GM18858 (cell line): ENCODE data around the gene KRT78.

Source experiments
- ATAC-seq: cut with Tn5 transposase; IDR thresholded peaks from one replicate; pipeline ENCODE4 v1.9.1; 2021; ENCODE audit not compliant: unreplicated experiment

Gene KRT78

DNA sequence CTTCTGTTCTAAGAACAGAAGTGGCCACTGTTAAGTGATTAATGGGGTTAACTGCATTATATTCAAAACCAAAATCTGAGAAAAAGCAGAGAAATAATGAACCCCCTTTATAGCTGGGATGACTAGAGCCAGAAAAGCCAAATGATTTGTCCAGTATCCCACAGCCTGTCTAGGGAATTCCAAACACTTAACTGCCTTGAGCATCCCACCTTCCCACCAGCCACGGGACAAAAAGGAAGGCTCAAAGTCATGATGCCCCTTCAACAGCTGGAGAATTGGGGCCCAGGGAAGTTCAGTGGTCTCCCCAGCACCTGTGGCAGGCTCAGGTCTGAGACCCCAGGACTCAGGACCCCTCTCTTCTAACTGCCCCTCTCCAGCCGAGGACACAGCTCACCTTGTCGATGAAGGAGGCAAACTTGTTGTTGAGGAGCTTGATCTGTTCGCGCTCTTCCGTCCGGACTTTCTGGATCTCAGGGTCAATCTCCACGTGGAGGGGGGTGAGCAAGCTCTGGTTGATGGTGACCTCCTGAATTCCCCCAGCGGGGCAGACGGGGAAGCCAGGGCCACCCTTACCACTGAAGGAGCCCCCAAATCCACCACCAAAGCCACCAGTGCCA, 35.5 kb downstream of the KRT78 start:
- no peak for ATAC-seq

DNA sequence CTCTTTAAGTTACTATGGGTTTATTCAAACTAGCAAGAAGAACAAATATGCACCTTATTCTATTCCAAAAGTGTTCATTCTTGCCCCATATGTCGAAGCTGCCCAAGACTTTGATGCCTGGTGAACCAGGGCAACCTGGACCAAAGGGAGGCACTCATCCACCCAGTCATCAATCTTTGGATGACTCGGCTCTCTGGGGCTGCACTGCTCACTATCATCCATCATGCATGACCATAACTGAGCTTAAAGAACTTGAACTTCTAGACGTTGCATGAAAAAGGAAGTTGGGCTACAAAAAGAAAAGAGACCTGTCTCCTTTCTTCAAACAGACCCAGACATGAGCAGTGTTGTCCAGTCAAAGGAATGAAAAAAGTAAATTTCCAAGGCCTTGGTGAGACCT, 36.0 kb downstream of the KRT78 start:
- ATAC-seq = no peak

DNA sequence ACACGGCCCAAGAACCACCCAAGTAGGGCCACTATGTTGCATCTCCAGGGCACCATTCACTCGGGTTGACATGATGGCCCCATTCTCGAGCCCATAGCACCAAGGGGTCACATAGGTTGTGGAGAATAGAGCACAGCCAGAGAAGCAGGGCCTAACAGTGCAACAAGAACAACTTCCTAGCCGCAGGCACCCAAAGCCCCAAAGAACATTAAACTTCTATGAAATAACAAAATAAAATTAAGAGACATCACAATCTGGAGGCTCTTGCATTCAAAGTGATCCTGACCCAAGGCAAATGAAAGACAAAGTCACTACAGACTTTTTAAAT, 36.8 kb downstream of the KRT78 start:
- ATAC-seq = no peak

DNA sequence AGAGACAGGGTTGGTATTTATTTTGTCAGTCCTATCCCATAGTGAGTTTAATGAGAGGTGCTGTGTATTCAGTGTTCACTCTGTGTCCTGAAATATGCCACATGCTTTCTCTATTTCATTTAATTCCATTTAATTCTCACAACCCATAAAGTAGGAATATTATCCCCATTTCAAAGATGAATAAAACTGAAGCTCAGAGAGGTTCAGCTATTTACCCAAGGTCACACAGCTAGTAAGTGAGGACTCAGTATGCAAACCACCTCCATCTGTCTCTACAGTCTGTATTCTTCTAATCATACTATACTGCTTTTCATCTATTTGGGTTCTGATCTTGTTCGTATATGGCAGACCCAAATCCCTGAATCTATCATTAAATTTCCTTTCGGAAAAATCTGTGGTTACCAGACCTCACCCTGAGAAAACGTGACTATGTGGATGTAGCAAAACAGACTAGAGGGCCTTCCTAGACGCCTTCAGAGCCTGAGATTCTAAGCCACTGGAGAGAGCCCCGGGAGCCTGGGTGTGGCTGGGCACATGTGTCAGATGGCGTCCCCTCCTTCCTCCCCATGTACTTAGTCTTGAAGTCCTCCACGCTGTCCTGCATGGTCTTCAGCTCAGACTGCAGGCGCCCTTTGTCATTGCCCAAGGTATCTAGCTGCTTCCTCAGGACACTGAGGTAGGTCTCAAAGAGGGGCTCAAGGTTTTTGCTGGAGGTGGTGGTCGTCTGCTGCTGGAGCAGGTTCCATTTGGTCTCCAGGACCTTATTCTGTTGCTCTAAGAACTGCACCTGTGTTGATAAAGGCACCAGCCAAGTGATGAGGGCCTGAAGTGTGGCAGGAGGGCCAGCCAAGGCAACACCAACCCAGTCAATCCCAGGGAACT, 37.4 kb downstream of the KRT78 start:
- no peak for ATAC-seq

DNA sequence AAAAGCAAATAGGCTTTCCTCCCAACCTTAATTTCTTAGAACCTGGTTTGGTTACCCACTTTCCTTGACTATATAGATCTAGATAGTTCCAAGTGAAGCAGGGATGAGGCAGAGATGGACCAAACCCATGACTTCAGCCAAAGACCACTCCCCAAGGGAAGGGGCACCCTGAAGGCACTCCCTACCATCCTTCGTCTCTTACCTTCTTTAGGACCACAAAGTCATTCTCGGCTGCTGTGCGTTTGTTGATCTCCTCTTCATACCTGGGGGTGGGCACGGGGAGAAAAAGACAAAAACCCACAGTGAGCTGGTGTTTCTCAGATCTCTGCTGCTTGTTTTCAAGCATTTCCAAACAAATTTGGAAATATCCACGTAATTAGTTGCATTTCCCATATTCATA, 38.2 kb downstream of the KRT78 start:
- ATAC-seq = no peak

DNA sequence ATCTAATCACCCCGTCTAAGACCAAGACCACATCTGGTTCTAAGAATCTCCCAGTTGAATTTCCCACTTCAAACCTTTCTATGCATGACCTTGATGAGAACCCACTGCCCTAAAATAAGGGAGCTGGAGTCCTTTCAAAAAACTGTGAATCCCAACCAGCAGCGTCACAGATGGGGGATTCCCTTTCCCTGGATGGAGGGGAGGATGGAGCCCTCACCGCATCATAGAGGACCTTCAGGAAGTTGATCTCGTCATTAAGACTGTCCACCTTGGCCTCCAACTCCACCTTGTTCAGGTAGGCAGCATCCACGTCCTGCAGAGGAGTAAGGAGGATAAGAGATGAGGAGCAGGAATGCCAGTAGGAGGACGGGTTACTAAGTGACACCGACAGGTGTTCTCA, 39.6 kb downstream of the KRT78 start:
- no peak for ATAC-seq

DNA sequence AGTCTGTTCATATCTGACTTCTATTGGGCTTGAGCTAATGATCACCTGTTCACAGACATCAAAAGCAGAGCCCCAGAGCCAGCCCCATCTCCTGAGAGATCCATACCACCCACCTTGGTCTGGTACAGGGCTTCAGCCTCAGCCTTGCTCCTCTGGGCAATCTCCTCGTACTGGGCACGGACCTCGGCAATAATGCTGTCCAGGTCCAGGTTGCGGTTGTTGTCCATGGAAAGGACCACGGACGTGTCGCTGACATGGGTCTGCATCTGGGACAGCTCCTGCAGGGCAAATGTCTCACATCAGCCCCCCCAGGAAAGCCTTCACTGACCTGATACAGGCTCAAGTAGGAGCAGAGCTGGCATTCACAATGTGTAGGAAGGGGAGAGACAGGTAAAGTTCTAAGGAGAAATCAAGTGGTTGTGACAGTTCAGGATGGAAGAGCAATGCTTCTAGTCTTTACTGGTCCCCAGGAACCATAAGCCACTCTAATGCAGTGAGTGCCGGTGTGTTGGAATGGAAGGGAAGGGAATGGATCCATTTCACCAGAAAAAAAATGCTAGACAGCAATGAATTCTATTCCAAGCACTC, 40.1 kb downstream of the KRT78 start:
- no peak for ATAC-seq

DNA sequence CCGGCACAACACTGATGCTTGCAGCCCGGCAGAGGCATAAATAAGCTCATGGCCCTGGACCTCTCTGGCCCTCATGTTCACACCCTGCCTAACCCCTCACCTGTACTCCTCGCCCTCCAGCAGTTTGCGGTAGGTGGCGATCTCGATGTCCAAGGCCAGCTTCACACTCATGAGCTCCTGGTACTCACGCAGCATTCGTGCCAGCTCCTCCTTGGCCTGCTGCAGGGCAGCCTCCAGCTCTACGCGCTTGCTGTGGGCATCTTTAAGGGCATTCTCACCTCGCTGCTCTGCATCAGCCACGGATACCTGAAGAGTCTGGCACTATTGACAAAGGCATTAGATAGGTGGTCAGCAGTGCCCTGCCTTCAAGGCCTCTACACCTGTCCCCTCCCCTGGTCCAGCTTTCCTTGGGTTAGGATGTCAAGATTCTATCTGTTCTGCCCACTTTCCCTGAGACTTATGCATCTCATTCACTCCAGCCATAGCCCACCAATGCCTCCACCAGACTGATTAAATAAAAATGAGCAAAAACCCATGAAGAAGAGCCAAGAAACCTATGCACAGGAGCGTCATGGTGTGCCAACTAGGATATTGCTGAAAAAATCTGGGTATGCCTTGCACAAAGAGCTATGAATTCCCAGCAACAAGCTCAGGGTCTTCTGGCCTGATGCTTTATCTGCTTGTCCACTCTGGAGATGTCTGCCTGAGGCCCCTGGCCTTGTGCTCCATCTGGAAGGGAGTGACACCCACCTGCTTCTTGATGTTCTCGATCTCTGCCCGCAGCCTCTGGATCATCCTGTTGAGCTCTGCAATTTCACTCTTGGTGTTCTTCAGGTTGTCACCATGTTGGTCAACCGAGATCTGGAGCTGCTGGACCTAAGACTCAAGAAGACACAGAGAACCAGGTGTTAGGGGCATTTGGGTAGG, 41.0 kb downstream of the KRT78 start:
- ATAC-seq = no peak

DNA sequence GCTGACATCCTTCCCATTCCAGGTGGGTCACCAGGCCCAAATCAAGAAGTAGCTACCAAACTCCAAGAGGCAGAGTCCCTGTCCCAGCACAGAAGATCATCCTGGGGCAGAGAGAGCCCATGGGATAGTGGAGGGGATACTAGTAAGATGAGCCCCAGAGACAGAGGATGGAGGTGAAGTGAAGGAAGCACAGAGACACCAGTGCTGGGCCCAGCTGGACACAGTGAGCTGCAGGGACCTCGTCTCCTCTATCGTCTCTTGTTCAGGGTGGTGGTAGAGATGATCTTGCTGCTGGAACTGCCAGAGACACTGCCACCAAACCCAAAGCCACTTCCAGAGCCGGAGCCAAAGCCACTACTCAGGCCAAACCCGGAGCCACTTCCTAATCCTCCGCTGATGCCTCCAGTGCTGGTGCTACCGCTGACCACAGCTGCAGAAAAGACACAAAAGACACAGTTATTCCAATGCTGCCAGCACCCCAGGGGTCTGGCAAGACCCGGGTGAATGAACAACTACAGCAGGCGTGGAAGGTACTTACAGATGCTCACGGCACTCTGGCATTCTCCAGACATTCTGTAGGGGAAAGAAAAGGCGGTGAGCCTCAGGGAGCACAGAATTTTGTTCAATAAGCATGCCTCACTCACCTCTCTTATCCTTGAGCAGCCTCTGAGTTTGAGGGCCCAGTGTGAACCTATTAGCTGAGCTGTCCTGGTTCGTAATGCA, 41.8 kb downstream of the KRT78 start:
- ATAC-seq = no peak

DNA sequence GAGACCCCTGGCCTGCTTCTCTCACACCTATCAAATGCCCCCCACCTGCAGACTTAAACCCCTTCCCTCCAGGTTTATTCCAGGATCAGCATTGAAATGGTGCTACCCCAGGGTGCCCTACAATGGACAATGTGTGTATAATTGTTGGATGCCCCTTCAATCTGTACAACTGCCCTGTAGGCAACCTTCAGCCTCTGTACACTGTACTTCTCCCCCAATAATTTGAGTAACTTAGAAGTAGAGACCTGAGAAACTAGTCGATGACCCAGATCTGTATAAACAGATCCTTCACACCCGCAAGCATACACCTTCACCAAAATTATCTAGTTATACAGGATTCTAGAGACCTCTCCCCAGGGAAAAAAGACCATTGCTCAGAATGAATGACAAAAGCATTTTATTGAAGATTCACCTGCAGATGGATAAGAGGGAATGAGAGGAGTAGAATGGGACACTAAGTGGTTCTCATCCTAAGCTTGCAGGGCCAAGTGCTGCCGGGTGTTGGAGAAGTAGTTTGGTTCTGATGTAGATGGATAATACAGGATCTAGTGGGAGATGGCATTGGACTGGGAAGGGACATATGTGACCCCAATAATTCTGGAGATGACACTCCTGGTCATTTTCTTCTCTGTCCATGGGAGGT, 42.5 kb downstream of the KRT78 start:
- no peak for ATAC-seq

DNA sequence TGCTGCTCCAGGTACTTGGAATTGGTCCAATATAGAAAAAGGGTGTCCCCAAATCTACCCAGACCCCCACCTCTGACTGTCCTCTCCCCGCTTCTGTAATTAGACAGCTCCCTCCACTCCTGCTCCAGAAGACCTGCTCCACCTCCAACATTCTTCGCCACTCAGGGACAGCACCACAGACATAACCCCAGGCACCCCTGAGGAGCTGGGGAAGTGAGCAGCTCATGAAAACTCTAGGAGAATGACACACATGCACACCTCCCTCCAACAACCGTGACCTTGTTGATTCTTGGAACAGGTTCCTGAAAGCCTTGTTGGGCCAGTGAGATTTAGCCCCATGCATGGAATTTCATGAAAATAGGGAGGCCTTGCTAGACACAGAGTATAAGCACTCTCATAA, 43.1 kb downstream of the KRT78 start:
- ATAC-seq = no peak

DNA sequence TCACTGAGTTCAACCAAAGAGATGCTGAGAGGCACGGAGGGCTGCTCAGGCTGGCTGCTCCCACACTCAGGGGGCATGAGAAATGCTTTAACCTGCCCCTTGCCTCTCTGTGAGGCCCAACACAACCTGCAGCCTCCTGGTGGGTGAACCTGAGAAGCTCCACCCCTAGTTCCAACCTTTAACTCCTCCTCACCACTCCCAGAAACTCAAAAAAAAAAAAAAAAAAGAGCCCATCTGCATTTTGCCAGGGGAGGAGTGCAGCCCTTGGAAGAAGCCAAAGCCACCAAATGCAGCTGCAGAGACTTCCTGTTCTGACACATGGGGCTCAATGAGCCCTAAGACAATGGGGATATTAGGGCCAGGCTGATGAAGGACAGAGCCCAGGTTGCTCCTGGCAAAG, 43.8 kb downstream of the KRT78 start:
- no peak for ATAC-seq

DNA sequence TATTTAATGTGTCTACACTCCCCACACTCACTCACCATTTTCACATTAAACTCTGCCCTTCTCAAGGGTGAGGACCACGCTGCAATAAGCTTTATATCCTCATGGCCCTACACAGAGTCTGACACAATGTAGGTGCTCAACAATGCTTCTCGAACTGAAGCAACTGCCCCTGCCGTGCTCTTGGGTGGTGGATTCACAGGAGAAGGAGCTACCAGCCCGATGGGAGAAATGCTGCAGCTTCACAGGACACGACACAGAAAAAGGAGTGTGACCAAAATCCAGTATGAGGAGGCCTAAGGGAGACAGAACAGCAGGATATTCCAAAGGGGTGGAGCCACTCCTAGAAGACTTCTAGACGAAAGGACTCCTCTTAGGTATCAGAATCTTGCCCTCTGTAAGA, 46.4 kb downstream of the KRT78 start:
- ATAC-seq = no peak

DNA sequence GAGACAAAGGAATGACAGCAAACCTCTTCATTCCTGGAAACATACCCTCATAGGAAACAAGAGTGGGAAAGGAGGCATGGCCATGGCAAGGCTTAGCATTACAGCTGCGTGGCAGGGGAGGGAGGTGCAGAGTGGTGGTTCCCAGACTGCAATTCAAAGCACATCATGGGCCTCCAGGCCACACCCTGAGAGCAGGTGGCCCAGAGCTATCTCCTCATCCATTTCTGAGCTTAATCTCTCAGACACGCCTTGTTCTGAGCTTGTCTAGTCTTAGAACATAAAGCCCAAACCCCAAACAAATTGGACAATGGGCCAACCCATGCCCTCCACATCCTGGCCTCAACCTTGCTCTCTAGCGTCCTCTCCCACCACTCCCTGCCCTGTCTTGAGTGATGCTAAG, 47.0 kb downstream of the KRT78 start:
- ATAC-seq = no peak

DNA sequence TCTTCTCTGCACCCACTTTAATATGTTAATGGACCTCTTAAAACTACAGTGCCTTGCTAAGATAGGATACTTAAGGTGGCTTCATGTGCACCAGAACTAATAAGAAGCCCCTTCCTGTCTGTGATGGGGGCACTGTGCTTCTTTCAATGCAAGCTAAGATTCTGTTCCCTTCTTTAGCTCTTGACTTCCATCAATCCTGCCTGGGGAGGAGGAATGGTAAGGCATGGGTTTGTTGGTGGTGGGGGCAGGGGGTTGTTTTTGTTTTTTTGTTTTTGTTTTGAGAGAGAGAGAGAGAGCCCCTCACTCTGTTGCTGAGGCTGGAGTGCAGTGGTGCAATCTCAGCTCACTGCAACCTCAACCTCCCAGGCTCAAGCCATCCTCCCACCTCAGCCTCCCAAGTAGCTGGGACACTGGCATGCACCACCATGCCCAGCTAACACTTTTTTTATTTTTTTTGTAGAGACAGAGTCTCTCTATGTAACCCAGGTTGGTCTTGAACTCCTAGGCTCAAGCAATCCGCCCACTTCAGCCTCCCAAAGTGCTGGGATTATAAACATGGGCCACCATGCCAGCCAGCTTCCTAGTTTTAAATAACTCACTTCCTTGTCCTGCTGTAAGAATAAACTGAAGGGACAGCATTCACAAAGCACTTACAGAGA, 48.4 kb downstream of the KRT78 start:
- no peak for ATAC-seq

DNA sequence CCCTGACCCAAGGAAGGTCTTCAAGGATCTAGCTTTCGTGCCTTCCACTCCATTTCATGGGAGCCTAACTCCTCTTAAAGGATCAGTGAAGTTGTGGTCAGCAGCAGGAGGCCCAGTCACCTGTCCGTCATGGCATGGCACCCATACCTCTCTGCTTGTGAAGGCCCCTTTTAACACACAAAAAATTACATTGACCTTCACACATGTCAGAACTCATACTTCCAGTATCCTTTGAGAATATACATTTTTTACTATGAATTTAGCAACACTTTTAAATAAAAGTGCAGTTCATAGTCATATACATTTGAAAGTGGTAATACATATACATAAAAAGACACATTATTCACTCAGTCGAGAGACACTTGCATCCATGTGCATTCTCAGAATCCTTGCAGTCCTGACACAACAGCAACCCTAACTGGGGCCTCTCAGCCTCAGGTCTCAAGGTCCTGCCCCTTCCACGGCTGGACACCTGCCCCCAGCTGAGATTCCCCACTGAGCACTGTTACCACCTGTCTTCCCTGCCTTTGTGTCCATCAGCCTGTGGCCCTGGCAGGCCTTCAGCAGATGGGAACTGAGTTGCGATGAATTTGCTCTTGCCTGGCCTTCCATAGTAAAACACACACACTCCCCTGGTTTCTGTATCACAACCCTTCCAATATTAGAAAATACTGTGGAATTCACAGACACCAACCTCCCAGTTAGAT, 49.1 kb downstream of the KRT78 start:
- no peak for ATAC-seq

DNA sequence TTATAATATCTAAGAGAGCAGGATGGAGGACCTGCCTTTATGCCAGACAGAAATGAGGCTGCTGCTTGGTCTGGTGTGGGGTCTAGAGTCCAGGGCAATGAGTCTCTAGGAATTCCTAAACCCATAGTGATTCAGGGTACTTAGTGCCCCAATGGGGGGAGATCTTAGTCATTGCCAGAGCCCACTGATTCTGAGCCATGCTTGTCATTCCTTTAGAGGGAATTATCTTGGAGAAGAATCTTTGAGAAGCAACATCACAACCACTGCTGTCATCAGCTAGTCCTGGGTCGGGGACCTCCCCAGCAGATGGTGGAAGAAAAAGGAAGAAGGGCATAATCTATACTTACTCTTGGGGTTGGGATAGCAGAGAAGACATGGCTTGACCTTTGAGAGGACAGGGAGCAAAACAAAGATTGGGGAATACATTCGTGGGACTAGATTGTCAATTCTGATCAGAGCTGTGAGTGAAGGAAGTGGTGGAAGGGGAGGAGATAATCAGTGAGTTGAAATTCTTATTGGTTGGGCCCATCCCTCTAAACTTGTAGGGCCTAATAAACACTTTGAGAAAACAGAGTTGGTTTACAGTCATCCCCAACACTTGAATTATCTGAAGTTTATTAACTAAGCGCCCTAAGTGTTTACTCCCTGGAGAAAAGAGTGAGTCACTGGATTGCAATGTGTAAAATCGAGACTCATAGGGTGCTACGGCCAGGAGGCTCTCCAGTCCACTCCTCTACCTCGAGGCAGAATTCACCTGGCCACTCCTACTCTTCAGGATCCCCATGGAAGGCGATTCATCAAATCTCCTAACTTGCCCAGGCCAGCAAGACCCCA, 49.9 kb downstream of the KRT78 start:
- no peak for ATAC-seq

DNA sequence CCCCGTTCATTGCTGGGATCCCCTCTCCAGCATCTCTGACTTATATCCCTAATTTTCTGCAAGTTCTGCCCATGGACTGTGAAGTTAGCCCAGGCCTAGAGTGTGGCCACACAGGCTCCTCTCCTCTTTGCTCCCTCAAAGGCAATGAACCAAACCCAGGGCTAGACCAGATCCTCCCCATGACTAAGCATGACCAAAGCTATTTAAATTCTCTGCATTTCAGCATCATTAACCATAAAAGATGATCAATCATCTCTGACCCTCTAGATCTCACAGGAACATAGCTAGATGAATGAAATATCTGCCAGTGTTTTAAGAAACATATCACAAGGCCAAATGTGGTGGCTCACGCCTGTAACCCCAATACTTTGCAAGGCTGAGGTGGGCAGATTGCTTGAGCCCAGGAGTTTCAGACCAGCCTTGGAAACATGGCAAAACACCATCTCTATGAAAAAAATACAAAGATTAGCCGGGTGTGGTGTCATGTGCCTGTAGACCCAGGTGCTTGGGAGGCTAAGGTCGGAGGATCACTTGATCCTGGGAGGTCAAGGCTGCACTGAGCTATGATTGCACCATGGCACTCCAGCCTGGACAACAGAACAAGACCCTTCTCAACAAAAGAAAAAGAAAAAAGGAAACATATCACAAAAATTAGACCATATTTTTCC, 50.7 kb downstream of the KRT78 start:
- ATAC-seq = no peak
